Suprapubic skin (tissue), 4 donors: ENCODE data around the gene LMAN1. TPM values are rescaled to one million over a fixed set of nuclear protein-coding genes. Genes with fewer than 3 reads are reported as not detected.

Experiments used
- DNase-seq, 2 donors: peaks; one replicate each; pipeline ENCODE4 v3.0.0-alpha.2; 2019; ENCODE audit warnings: low spot score in 2 of 2
- H3K27ac ChIP-seq: fragments of 200-600 bp; sonication (generic); one replicate; pipeline ENCODE4 v1.5.1; 2019
- H3K27me3 ChIP-seq: fragments of 200-600 bp; sonication (generic); one replicate; pipeline ENCODE4 v1.5.1; 2019
- H3K36me3 ChIP-seq: fragments of 200-600 bp; sonication (generic); one replicate; pipeline ENCODE4 v1.5.1; 2019
- H3K4me1 ChIP-seq: fragments of 200-600 bp; sonication (generic); one replicate; pipeline ENCODE4 v1.5.1; 2019
- H3K4me3 ChIP-seq: fragments of 200-600 bp; sonication (generic); one replicate; pipeline ENCODE4 v1.5.1; 2019; ENCODE audit warnings: mild to moderate bottlenecking
- H3K9me3 ChIP-seq: fragments of 200-600 bp; sonication (generic); one replicate; pipeline ENCODE4 v1.5.1; 2019
- CTCF ChIP-seq, 2 donors: fragments of 200-600 bp in 1 of 2; fragments of 450-650 bp in 1 of 2; sonication (generic) in 1 of 2; IDR thresholded peaks; one replicate each; pipeline ENCODE4 v1.5.1; 2016 to 2019; ENCODE audit warnings: antibody characterized with exemption in 2 of 2, mild to moderate bottlenecking in 1 of 2, moderate library complexity in 1 of 2
- EP300 ChIP-seq: sonication (generic); formaldehyde crosslinking; IDR thresholded peaks from one replicate; pipeline ENCODE4 v1.6.1; 2017; ENCODE audit warnings: antibody characterized with exemption
- POLR2A ChIP-seq, 2 donors: fragments of 450-650 bp; IDR thresholded peaks; one replicate each; pipeline ENCODE4 v1.6.1; 2017; ENCODE audit warnings: antibody characterized with exemption in 2 of 2, mild to moderate bottlenecking in 2 of 2, moderate library complexity in 2 of 2
- POLR2AphosphoS5 ChIP-seq, 3 donors: sonication (generic); formaldehyde crosslinking; IDR thresholded peaks; one replicate each; pipeline ENCODE4 v1.6.1; 2017; ENCODE audit warnings: antibody characterized with exemption in 3 of 3
- whole genome bisulfite sequencing: methylation state at CpG from one replicate; pipeline ENCODE4 v1.1.5; 2018; 5-methylcytosine and 5-hydroxymethylcytosine counted together
- total RNA-seq, 4 donors: library from RNA; depleted of rRNA; stranded (reverse); fragments of >200 nt; gene quantifications; one replicate each; pipeline ENCODE4 v1.1.0, GENCODE V29; 2016

The LMAN1 gene
- total RNA-seq, 4 donors from 2014 or later = 39.8 to 61.2 (median 47.6) TPM

DNA sequence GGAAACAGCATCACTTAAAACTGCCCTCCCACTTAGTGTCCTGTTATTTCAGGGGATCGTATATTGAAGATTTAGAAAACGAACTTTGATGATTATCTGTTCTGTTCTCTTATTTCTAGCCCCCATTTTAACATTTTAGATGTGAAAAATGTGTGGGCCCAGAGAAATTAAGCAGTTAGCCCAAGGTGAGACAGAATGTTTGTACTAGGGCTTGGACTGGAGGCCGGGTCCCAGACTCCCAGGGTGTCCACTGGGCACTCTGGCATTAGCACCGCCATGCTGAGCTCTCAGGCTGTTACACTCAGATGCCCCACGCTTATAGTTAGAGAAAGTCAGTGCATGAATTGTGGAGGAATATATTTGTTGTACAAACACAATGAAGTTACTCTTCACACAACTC lies 80.3 kb downstream of the LMAN1 start:
- 71% methylated on average over 5 of the region's 5 CpGs for WGBS
- H3K4me3 ChIP-seq = no peak overlapping the region

More for the DNA sequence above, 80.3 kb downstream of the LMAN1 start:
- peaks cover 4% of the 10 kb centered on the region for H3K4me1 ChIP-seq
- no peaks in the 10 kb centered on the region for H3K36me3 ChIP-seq
- no peak overlapping the region for H3K27ac ChIP-seq
- no peak for DNase-seq
- no peaks in the 10 kb centered on the region for H3K9me3 ChIP-seq
- peaks cover 79% of the 10 kb centered on the region for H3K27me3 ChIP-seq
- TF ChIP-seq POLR2A (IDR thresholded peaks at IDR 0.05) (no peak), CTCF (IDR thresholded peaks at IDR 0.05) (no peak), EP300 (no peak), POLR2AphosphoS5 (IDR thresholded peaks at IDR 0.05) (no peak)

Other genes with a start within 250 kb of the LMAN1 start
- gene SEC11C, start 219.4 kb downstream of the LMAN1 start, total RNA-seq = 10 to 100 TPM; 25.9 to 48.0 (median 34.4) TPM
- not detected for gene GRP, start 139.1 kb downstream of the LMAN1 start, total RNA-seq
- gene RAX, start 85.8 kb downstream of the LMAN1 start, total RNA-seq = under 1 TPM in 1 of 4 donors, not detected in 3; 0.18 TPM
- gene CPLX4, start 40.6 kb downstream of the LMAN1 start, total RNA-seq = not detected